ENCODE measurements around the gene CACNA2D3. TPM values are rescaled to one million over a fixed set of nuclear protein-coding genes. Genes with fewer than 3 reads are reported as not detected.

The CACNA2D3 gene
- total RNA-seq, 4 donors from 2014 or later = 0.55 to 3.4 (median 1.6) TPM

- Histone ChIP-seq H3K36me3 (no peaks in the 10 kb centered on the region), H3K4me3 (no peak overlapping the region), H3K27me3 (no peaks in the 10 kb centered on the region), H3K9me3 (no peaks in the 10 kb centered on the region), H3K4me1 (no peaks in the 10 kb centered on the region), H3K27ac (no peak overlapping the region)
- DNase-seq = no peak
- intact Hi-C loops (cut with DNase I; ENCODE audit: low total_unique reads) = no loop called here
- 73% methylated on average over 2 of the region's 2 CpGs; no CpG with 5 or more reads in 1 of the 2 donors for WGBS, 2 donors (ENCODE audit: low coverage in 1 of 2)
- TF ChIP-seq POLR2A (IDR thresholded peaks at IDR 0.05) (no peak), POLR2AphosphoS5 (IDR thresholded peaks at IDR 0.05) (no peak), CTCF (IDR thresholded peaks at IDR 0.05) (no peak), EP300 (IDR thresholded peaks at IDR 0.05; ENCODE audit: low read depth) (no peak)
- in situ Hi-C loops (cut with MboI; ENCODE audit: low pct_ligation_motif_present in 1 of 4, low pct_unique_long_range_greater_than_20kb in 1 of 4, low sequenced_read_pairs in 3 of 4) = no loop called here
Measured at GRCh38 chr3:55061720-55062034, 939.3 kb downstream of the CACNA2D3 start.

GRCh38 chr3:55064164-55064563 is 941.8 kb downstream of the CACNA2D3 start:
- H3K27me3 ChIP-seq = no peaks in the 10 kb centered on the region
- DNase-seq = no peak
- no peak for TF ChIP-seq EP300 (IDR thresholded peaks at IDR 0.05; ENCODE audit: low read depth)
- no peak for TF ChIP-seq POLR2A (IDR thresholded peaks at IDR 0.05)
- no peak for TF ChIP-seq CTCF (IDR thresholded peaks at IDR 0.05)
- no peak for TF ChIP-seq POLR2AphosphoS5 (IDR thresholded peaks at IDR 0.05)
- no peaks in the 10 kb centered on the region for H3K4me1 ChIP-seq
- no peak overlapping the region for H3K4me3 ChIP-seq
- H3K27ac ChIP-seq = no peak overlapping the region
- 88% methylated on average over 2 of the region's 2 CpGs; no CpG with 5 or more reads in 1 of the 2 donors for WGBS, 2 donors (ENCODE audit: low coverage in 1 of 2)
- no peaks in the 10 kb centered on the region for H3K36me3 ChIP-seq
- intact Hi-C loops (cut with DNase I; ENCODE audit: low total_unique reads) (no loop called here), in situ Hi-C loops (cut with MboI; ENCODE audit: low pct_ligation_motif_present in 1 of 4, low pct_unique_long_range_greater_than_20kb in 1 of 4, low sequenced_read_pairs in 3 of 4) (no loop called here)
- H3K9me3 ChIP-seq = no peaks in the 10 kb centered on the region

GRCh38 chr3:55065331-55065730 is 943.0 kb downstream of the CACNA2D3 start:
- no peak for DNase-seq
- intact Hi-C loops (cut with DNase I; ENCODE audit: low total_unique reads) (no loop called here), in situ Hi-C loops (cut with MboI; ENCODE audit: low pct_ligation_motif_present in 1 of 4, low pct_unique_long_range_greater_than_20kb in 1 of 4, low sequenced_read_pairs in 3 of 4) (no loop called here)
- no peak overlapping the region for H3K4me3 ChIP-seq
- WGBS, 2 donors (ENCODE audit: low coverage in 1 of 2) = 84 to 93% methylated on average over 3 to 4 of the region's 4 CpGs
- TF ChIP-seq EP300 (IDR thresholded peaks at IDR 0.05; ENCODE audit: low read depth) = no peak
- H3K27me3 ChIP-seq = no peaks in the 10 kb centered on the region
- no peaks in the 10 kb centered on the region for H3K36me3 ChIP-seq
- no peaks in the 10 kb centered on the region for H3K9me3 ChIP-seq
- H3K27ac ChIP-seq = no peak overlapping the region
- no peaks in the 10 kb centered on the region for H3K4me1 ChIP-seq

GRCh38 chr3:55066551-55067047 is 944.2 kb downstream of the CACNA2D3 start:
- no peak overlapping the region for H3K27ac ChIP-seq
- H3K4me3 ChIP-seq = no peak overlapping the region
- H3K4me1 ChIP-seq = no peaks in the 10 kb centered on the region
- in situ Hi-C loops (cut with MboI; ENCODE audit: low pct_ligation_motif_present in 1 of 4, low pct_unique_long_range_greater_than_20kb in 1 of 4, low sequenced_read_pairs in 3 of 4) (no loop called here), intact Hi-C loops (cut with DNase I; ENCODE audit: low total_unique reads) (no loop called here)
- H3K9me3 ChIP-seq = no peaks in the 10 kb centered on the region
- 51 to 81% methylated on average over 4 to 9 of the region's 9 CpGs for WGBS, 2 donors (ENCODE audit: low coverage in 1 of 2)
- TF ChIP-seq CTCF (IDR thresholded peaks at IDR 0.05) (no peak), POLR2AphosphoS5 (IDR thresholded peaks at IDR 0.05) (peak in 2 of 3 donors; percentile 28 to 31), EP300 (IDR thresholded peaks at IDR 0.05; ENCODE audit: low read depth) (no peak), POLR2A (IDR thresholded peaks at IDR 0.05) (no peak)
- no peak for DNase-seq
- H3K36me3 ChIP-seq = no peaks in the 10 kb centered on the region
- H3K27me3 ChIP-seq = no peaks in the 10 kb centered on the region

- Histone ChIP-seq H3K27me3 (no peaks in the 10 kb centered on the region), H3K27ac (no peak overlapping the region), H3K4me1 (no peaks in the 10 kb centered on the region), H3K36me3 (no peaks in the 10 kb centered on the region), H3K4me3 (no peak overlapping the region), H3K9me3 (no peaks in the 10 kb centered on the region)
- intact Hi-C loops (cut with DNase I; ENCODE audit: low total_unique reads) (no loop called here), in situ Hi-C loops (cut with MboI; ENCODE audit: low pct_ligation_motif_present in 1 of 4, low pct_unique_long_range_greater_than_20kb in 1 of 4, low sequenced_read_pairs in 3 of 4) (no loop called here)
- DNase-seq = no peak
- TF ChIP-seq EP300 (IDR thresholded peaks at IDR 0.05; ENCODE audit: low read depth) = no peak
- TF ChIP-seq CTCF (IDR thresholded peaks at IDR 0.05) = no peak
- no peak for TF ChIP-seq POLR2AphosphoS5 (IDR thresholded peaks at IDR 0.05)
- TF ChIP-seq POLR2A (IDR thresholded peaks at IDR 0.05) = no peak
Measured at GRCh38 chr3:55069950-55070349, 947.6 kb downstream of the CACNA2D3 start.

All from transverse colon (tissue), 4 donors.